Endothelial cell (in vitro differentiated cells): ENCODE results near the gene NEXN. TPM values are rescaled to one million over a fixed set of nuclear protein-coding genes. Genes with fewer than 3 reads are reported as not detected.

ENCODE experiments used
- DNase-seq: peaks from one replicate; pipeline ENCODE4 v3.0.0; 2021; ENCODE audit warnings: low spot score
- H3K27ac Mint-ChIP-seq: one replicate; pipeline ENCODE4 v1.8.0; 2021; ENCODE audit warnings: mixed read lengths, inconsistent platforms; ENCODE audit not compliant: unreplicated experiment
- H3K27me3 Mint-ChIP-seq: one replicate; pipeline ENCODE4 v1.8.0; 2021; ENCODE audit warnings: mild to moderate bottlenecking, moderate library complexity, mixed read lengths, inconsistent platforms; ENCODE audit not compliant: unreplicated experiment
- H3K36me3 Mint-ChIP-seq: one replicate; pipeline ENCODE4 v1.8.0; 2021; ENCODE audit warnings: mild to moderate bottlenecking, low read depth, mixed read lengths, inconsistent platforms; ENCODE audit not compliant: unreplicated experiment
- H3K4me1 Mint-ChIP-seq: one replicate; pipeline ENCODE4 v1.8.0; 2021; ENCODE audit warnings: mild to moderate bottlenecking, mixed read lengths, inconsistent platforms; ENCODE audit not compliant: unreplicated experiment
- H3K4me3 Mint-ChIP-seq: one replicate; pipeline ENCODE4 v1.8.0; 2021; ENCODE audit warnings: mild to moderate bottlenecking, mixed read lengths, inconsistent platforms; ENCODE audit not compliant: unreplicated experiment
- H3K9me3 Mint-ChIP-seq: one replicate; pipeline ENCODE4 v1.8.0; 2021; ENCODE audit warnings: mixed read lengths, inconsistent platforms; ENCODE audit not compliant: unreplicated experiment
- total RNA-seq: library from RNA; stranded (reverse); fragmentation: NEBNext Ultra II Directional; extraction: Animal tissue kit (Norgen Biotek cat#: 25700); gene quantifications from one replicate; pipeline ENCODE4 v1.2.1, GENCODE V29; 2021; ENCODE audit not compliant: unreplicated experiment
- TF ChIP-seq, protein P1 (sequence below): fragments of 200-600 bp; sonication (generic); IDR thresholded peaks from one replicate; pipeline ENCODE4 v1.5.0; 2021; ENCODE audit warnings: antibody characterized with exemption; ENCODE audit not compliant: unreplicated experiment

The NEXN gene
- total RNA-seq, 1 donor from 2014 or later = 2.4 TPM

DNA sequence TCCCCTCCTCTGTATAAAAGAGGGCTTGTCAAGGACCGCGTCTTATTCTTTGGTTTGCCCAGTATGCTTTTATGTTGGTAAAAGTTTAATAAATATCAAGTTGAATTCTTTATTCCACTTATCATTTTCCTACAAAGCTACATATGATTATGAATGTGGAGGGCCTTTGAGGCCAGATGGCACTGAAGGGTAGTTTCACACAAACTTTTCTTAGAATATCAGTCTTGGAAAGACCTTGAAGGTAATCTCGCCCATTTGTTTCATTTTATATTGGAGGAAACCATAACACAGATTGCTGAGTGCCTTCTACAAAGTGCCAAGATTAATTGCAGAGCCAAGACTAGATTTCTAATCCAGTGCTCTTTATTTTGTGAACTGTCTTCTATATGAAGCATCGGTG is 96.2 kb downstream of the NEXN start:
- TF ChIP-seq, protein P1, sequence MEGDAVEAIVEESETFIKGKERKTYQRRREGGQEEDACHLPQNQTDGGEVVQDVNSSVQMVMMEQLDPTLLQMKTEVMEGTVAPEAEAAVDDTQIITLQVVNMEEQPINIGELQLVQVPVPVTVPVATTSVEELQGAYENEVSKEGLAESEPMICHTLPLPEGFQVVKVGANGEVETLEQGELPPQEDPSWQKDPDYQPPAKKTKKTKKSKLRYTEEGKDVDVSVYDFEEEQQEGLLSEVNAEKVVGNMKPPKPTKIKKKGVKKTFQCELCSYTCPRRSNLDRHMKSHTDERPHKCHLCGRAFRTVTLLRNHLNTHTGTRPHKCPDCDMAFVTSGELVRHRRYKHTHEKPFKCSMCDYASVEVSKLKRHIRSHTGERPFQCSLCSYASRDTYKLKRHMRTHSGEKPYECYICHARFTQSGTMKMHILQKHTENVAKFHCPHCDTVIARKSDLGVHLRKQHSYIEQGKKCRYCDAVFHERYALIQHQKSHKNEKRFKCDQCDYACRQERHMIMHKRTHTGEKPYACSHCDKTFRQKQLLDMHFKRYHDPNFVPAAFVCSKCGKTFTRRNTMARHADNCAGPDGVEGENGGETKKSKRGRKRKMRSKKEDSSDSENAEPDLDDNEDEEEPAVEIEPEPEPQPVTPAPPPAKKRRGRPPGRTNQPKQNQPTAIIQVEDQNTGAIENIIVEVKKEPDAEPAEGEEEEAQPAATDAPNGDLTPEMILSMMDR = no peak
- Mint-ChIP-seq H3K9me3 (no peaks in the 10 kb centered on the region), H3K4me3 (no peak overlapping the region)

DNA sequence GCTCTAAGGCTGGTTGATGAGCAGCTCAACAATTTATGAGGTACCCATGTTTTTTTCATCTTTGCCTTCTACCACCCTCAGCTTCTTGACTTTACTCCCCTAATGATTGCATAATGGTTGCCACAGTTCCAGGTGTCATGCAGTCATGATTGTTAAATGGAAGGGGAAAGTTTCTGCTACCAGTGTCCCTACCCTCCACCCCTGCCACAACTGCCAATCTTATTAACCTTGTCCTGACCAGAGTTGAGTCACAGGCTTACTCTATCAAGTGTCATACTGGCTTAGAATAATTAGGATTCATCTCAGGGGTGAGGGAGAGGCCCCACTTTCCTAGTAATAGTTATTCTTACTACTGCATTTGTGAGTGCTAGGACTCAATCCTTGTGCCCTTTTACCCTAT is 98.4 kb downstream of the NEXN start:
- no peaks in the 10 kb centered on the region for H3K36me3 Mint-ChIP-seq
- H3K27ac Mint-ChIP-seq = no peak overlapping the region
- H3K27me3 Mint-ChIP-seq = peaks cover 2% of the 10 kb centered on the region
- DNase-seq = no peak
- TF ChIP-seq, protein P1 = no peak
- peaks cover 10% of the 10 kb centered on the region for H3K4me1 Mint-ChIP-seq
- no peaks in the 10 kb centered on the region for H3K9me3 Mint-ChIP-seq
- H3K4me3 Mint-ChIP-seq = no peak overlapping the region

More for the DNA sequence above, 96.2 kb downstream of the NEXN start:
- Mint-ChIP-seq H3K4me1 (peaks cover 22% of the 10 kb centered on the region), H3K36me3 (no peaks in the 10 kb centered on the region), H3K27ac (no peak overlapping the region), H3K27me3 (peaks cover 4% of the 10 kb centered on the region)
- no peak for DNase-seq

DNA sequence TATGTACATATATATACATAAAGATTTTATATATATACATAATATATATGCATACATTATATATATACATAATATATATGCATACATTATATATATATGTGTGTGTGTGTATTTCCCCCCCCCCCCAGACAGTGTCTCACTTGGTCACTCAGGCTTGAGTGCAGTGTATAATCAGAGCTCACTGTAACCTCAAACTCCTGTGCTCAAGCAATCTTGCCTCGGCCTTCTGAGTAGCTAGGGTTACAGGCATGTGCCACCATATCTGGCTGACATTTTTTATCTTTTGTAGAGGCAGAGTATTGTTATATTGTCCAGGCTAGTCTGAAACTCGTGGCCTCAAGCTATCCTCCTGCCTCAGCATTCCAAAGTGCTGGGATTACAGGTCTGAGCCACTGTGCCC is 99.5 kb downstream of the NEXN start:
- H3K9me3 Mint-ChIP-seq = no peaks in the 10 kb centered on the region
- H3K27me3 Mint-ChIP-seq = peaks cover 2% of the 10 kb centered on the region
- DNase-seq = no peak
- H3K27ac Mint-ChIP-seq = no peak overlapping the region
- H3K4me1 Mint-ChIP-seq = peaks cover 10% of the 10 kb centered on the region
- no peaks in the 10 kb centered on the region for H3K36me3 Mint-ChIP-seq
- TF ChIP-seq, protein P1 = no peak
- no peak overlapping the region for H3K4me3 Mint-ChIP-seq

DNA sequence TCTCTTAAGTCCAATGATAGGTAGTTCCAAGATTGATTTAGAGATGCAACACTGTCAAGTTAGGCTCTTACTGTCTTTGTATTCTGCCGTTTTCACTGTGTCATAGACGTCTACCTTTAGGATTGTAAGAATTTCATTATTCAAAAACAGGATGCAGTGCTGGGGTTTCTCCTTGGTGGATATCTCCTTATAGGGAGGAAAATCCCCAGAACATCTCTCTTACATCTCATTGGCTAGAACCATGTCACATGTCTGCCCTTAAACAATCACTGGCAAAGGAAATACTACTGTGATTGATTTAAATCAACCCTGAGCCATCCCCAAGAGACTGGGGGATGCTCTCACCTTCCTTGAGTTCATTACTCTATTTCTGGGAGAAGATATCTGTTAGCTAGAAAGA is 101.3 kb downstream of the NEXN start:
- peaks cover 10% of the 10 kb centered on the region for H3K4me1 Mint-ChIP-seq
- H3K27ac Mint-ChIP-seq = peak overlapping the region; percentile 22

DNA sequence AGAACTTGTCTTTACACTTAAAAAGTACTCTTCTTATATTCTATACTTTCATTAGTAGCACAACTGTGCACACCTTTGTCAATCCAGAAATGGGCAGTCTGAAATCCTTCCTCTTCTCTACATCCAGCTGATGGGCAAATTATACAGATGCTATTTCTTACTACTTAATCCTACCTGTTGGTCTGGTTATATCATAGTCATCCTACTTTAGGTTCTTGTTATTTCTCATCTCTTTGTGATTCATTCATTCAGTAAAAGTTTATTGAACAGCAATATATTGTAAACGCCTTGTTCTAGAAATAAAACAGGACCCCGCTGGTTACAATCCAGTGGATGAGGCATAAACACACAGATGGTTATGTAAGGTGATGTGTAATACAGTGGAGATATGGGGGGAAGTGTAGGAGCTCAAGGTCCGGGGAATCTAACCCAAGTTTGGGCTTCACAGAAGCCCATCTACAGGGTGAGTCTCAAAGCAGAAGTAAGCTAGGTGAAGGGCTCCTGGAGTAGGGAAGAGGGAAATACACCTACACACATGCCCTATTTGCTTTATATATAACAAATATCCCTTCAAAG is 102.3 kb downstream of the NEXN start:
- Mint-ChIP-seq H3K27ac (no peak overlapping the region), H3K36me3 (no peaks in the 10 kb centered on the region), H3K4me1 (peaks cover 10% of the 10 kb centered on the region), H3K9me3 (no peaks in the 10 kb centered on the region), H3K27me3 (peaks cover 2% of the 10 kb centered on the region), H3K4me3 (no peak overlapping the region)
- no peak for DNase-seq
- TF ChIP-seq, protein P1 = no peak

More for the DNA sequence above, 101.3 kb downstream of the NEXN start:
- no peak for DNase-seq
- Mint-ChIP-seq H3K4me3 (no peak overlapping the region), H3K9me3 (no peaks in the 10 kb centered on the region), H3K27me3 (peaks cover 2% of the 10 kb centered on the region), H3K36me3 (no peaks in the 10 kb centered on the region)
- TF ChIP-seq, protein P1 = no peak
